Measurements from ENCODE around the gene RSPH6A.

The RSPH6A gene

GRCh38 chr19:45780146-45780447 is 35.0 kb downstream of the RSPH6A start:
- DNase-seq (ENCODE audit: low read depth): no peak

GRCh38 chr19:45779231-45780145 is 35.6 kb downstream of the RSPH6A start:
- peak; percentile 64 for DNase-seq (ENCODE audit: low read depth)

GRCh38 chr19:45778010-45778661 is 37.0 kb downstream of the RSPH6A start:
- DNase-seq (ENCODE audit: low read depth): no peak

GRCh38 chr19:45777395-45777961 is 37.6 kb downstream of the RSPH6A start:
- no peak for DNase-seq (ENCODE audit: low read depth)

GRCh38 chr19:45774765-45775164 is 40.3 kb downstream of the RSPH6A start:
- DNase-seq (ENCODE audit: low read depth): no peak

GRCh38 chr19:45773384-45773783 is 41.7 kb downstream of the RSPH6A start:
- DNase-seq (ENCODE audit: low read depth): no peak

GRCh38 chr19:45772912-45773311 is 42.2 kb downstream of the RSPH6A start:
- no peak for DNase-seq (ENCODE audit: low read depth)

GRCh38 chr19:45772130-45772840 is 42.8 kb downstream of the RSPH6A start:
- no peak for DNase-seq (ENCODE audit: low read depth)

GRCh38 chr19:45771311-45771933 is 43.7 kb downstream of the RSPH6A start:
- DNase-seq (ENCODE audit: low read depth): no peak

GRCh38 chr19:45770192-45771101 is 44.7 kb downstream of the RSPH6A start:
- peak; percentile 99 for DNase-seq (ENCODE audit: low read depth)

- peak; percentile 54 for DNase-seq (ENCODE audit: low read depth)
These were observed 45.3 kb downstream of the RSPH6A start for GRCh38 chr19:45769821-45770191.

- peak; percentile 97 for DNase-seq (ENCODE audit: low read depth)
These were observed 45.9 kb downstream of the RSPH6A start, which contains the start of gene SIX5 for GRCh38 chr19:45768984-45769782. Gene SIX5 (minus strand): TSS chr19:45769252. CDS start chr19:45768844, 408 bp downstream.

GRCh38 chr19:45768655-45768983 is 46.5 kb downstream of the RSPH6A start:
- peak; percentile 63 for DNase-seq (ENCODE audit: low read depth)

- DNase-seq (ENCODE audit: low read depth): peak; percentile 86
These were observed 47.0 kb downstream of the RSPH6A start for GRCh38 chr19:45767881-45768654.

- DNase-seq (ENCODE audit: low read depth): peak; percentile 92
These were observed 47.7 kb downstream of the RSPH6A start for GRCh38 chr19:45767410-45767880.

- DNase-seq (ENCODE audit: low read depth): peak; percentile 33
These were observed 48.2 kb downstream of the RSPH6A start for GRCh38 chr19:45766869-45767346.

- DNase-seq (ENCODE audit: low read depth): no peak
These were observed 48.7 kb downstream of the RSPH6A start for GRCh38 chr19:45766296-45766868.

GRCh38 chr19:45765702-45766295 is 49.3 kb downstream of the RSPH6A start:
- no peak for DNase-seq (ENCODE audit: low read depth)
